ENCODE results near the gene EPHA8.

EPHA8 gene

DNA sequence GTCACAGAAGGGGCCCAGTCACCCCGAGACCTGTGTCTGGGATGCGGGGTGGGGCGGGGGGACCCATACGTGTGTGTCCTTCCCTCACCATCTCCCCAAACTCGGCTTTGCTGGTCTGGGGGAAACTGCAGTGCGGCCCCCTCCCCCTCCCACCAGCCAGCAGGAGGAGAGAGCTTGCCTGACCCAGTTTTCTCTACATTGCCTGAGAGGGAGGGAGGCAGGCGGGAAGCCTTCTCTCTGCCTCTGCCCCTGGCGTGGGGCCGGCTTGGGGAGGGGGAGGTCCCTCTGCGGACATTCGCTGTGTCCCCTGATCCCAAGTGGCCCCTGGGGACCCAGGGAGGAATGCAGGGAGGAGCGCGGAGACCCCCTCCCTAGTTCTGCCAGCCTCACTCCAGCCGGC is 3.9 kb downstream of the EPHA8 start:
- no peak for DNase-seq (ENCODE audit: low spot score)

- no peak for DNase-seq (ENCODE audit: low spot score)
Observed at GRCh38 chr1:22567994-22568393, 4.7 kb downstream of the EPHA8 start.

- no peak for DNase-seq (ENCODE audit: low spot score)
Observed at GRCh38 chr1:22569269-22569668, 6.0 kb downstream of the EPHA8 start.

DNA sequence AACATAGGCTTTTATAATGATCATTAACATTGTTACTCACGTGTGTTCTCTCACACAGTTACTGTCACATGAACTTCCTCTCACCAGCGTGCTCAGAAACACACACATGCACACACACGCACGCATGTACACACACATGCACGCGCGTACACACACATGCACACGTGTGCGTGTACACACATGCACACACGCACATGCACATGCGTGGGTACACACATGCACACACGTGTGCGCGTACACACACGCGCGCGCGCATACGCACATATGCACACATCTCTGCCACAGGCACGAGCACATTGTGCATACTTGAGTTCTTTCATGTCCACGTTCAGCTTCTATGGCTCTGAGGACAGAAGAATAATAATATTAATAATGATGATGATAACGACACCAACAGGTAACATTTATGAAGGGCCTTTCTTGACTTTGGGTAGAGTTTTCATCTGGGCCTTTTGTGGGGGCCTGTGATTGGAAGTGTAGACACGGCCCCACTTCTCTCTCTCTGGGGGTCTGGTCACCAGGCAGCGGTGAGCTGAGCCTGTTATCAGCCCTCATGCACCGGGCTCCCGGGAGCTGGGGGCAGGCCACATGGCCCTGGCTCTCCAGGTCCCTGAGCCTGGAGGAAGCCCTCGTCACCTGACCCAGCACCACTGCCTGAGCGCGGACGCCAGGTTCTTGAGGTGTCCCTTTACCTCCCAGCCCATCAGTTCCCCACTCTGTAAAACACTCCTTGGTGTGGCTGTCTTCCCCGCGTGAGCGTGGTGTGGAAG is 7.0 kb downstream of the EPHA8 start:
- no peak for DNase-seq (ENCODE audit: low spot score)

DNA sequence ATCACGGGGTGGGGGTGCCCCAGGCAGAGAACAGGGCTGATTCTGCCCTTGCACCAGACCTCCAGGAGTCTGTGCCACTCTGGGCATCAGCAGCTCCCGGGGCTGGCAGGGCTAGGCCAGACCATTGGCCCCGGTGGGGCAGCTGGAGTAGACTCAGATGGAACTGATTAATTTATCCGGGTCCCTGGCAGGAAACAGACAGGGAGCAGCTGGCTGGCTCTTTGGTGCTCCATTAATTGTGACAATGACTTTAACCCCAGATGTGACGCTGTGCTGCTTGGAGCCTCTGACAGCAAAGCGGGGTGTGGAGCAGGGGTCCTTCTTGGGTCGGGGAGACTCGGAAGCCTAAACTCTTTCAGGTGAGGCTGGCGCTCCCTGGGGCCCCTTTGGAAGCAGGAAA is 9.5 kb downstream of the EPHA8 start:
- no peak for DNase-seq (ENCODE audit: low spot score)

DNA sequence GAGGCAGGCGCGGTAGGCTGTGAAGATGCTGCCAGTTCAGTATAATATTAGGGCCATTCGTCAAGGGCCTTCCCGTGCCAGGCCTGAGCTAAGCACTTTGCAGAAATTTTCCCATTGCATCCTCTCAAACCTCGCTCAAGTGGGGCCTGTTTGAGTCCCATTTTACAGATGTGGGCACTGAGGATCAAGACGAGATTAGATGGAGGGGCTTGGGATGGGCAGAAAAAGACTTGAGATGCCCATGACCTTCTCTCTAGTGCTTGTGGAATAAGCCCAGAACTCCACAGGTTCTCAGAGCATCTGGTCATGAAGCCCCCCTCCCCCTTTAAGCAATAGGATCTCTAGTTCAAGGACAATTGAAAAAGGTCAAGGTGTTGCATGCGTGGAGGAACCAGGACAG is 9.9 kb downstream of the EPHA8 start:
- DNase-seq (ENCODE audit: low spot score): no peak

GRCh38 chr1:22575532-22576149 is 12.4 kb downstream of the EPHA8 start:
- no peak for DNase-seq (ENCODE audit: low spot score)

DNA sequence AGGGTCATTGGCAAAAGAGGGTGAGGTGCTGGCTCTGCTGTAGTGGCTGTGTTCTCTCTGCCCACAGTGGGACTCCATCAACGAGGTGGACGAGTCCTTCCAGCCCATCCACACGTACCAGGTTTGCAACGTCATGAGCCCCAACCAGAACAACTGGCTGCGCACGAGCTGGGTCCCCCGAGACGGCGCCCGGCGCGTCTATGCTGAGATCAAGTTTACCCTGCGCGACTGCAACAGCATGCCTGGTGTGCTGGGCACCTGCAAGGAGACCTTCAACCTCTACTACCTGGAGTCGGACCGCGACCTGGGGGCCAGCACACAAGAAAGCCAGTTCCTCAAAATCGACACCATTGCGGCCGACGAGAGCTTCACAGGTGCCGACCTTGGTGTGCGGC is 12.9 kb downstream of the EPHA8 start:
- no peak for DNase-seq (ENCODE audit: low spot score)

DNA sequence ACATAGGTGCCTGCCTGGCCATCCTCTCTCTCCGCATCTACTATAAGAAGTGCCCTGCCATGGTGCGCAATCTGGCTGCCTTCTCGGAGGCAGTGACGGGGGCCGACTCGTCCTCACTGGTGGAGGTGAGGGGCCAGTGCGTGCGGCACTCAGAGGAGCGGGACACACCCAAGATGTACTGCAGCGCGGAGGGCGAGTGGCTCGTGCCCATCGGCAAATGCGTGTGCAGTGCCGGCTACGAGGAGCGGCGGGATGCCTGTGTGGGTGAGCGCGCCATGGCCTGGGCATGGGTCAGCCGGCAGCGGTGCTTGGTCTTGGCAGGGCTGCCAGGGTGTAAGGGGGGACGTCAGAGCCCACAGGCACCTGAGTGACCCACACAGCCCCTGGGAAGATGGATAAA is 13.3 kb downstream of the EPHA8 start:
- DNase-seq (ENCODE audit: low spot score): no peak

- DNase-seq (ENCODE audit: low spot score): no peak
Observed at GRCh38 chr1:22578732-22579361, 15.6 kb downstream of the EPHA8 start.

DNA sequence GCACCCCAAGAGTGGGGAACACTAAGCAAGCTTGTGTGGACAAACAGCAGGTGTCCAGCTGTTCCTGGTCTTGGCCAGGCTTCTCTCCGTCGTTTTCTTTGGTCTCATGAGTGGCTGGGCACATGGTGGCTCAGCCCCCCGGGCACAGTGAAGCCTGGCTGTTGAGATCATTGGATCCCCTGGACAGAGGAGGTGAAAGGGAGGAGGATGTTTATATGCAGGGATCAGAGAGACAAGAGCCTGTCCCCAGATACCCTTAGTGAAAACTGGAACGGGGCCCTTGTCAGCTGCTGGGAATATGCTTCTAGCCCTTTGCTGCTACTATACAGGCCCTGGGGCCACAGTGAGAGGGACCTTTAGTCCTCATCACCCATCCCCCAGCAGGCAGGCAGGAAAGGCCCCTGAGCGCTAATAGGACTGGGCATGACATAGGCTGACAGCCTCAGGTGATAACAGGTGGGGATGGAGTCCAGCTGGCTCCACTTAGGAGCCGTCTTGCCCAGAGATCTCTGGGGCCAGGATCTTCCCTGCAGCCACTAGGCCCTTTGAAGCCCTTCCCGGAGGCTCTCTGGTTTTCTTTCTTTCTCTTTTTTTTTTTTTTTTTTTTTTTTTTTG is 16.4 kb downstream of the EPHA8 start:
- no peak for DNase-seq (ENCODE audit: low spot score)

GRCh38 chr1:22582661-22583635 is 19.7 kb downstream of the EPHA8 start:
- no peak for DNase-seq (ENCODE audit: low spot score)

DNA sequence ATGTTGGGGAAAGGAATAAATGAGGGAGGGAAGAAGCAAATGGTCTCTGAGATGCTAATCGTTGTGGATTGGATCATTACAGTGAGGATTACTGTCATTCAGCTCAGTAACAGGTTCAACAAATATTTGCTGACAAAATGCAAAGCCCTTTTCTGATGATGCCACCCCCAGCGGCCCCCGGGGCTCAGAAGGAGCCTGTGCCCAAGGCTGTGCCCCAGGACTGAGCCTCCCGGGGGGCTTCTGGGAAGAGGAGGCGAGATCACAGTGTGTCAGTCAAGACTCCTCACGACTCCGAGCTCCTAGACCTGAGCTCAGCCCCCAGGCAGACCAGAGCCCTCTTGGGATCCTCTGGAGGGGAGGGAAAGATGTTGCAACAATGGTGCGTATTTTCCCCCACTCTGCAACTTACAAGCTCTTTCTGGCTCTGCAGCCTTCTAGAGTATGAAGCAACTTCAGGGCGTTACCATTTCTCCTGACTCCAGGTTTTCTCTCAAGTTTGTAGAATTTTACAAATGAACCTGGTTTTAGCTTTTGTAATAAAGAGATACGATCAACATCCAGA is 20.8 kb downstream of the EPHA8 start:
- no peak for DNase-seq (ENCODE audit: low spot score)

DNA sequence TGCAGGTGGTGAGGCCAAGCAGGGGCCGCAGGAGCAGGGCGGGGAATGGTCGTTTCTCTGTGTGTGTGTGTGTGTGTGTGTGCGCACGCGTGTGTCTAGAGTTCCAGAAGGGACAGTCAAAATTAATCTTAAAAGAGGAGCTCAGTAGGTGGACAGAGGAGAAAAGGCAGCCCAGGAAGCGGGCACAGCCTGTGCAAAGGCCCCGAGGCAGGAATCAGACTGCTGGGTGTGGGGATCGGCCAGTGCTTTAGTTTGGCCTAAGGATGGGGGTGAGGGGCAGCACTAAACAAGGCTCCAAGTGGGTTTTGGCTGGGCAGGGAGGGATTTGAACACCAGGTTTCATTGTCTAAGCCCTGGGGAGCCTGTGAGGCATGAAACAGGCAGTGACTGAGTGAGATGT is 21.7 kb downstream of the EPHA8 start:
- DNase-seq (ENCODE audit: low spot score): no peak

DNA sequence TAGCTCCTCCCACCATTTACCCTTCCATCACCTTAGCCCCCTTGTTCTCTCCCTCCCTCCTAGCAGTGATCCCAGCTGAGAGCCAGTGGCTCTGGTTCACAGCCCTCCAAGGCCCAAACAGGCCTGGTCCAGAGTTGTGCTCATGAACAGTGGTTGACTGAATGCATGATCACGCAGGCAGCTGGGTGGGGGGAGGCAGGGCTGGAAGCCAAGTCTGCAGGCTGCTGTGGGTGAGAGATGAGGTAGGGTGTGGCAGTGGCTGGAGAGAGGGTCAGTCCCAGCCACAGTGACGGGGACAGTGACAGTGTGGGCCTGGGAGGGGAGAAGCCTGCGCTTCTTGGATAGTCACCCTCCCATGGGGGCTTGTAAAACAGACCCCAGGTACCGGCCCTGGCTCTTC is 22.2 kb downstream of the EPHA8 start:
- no peak for DNase-seq (ENCODE audit: low spot score)

DNA sequence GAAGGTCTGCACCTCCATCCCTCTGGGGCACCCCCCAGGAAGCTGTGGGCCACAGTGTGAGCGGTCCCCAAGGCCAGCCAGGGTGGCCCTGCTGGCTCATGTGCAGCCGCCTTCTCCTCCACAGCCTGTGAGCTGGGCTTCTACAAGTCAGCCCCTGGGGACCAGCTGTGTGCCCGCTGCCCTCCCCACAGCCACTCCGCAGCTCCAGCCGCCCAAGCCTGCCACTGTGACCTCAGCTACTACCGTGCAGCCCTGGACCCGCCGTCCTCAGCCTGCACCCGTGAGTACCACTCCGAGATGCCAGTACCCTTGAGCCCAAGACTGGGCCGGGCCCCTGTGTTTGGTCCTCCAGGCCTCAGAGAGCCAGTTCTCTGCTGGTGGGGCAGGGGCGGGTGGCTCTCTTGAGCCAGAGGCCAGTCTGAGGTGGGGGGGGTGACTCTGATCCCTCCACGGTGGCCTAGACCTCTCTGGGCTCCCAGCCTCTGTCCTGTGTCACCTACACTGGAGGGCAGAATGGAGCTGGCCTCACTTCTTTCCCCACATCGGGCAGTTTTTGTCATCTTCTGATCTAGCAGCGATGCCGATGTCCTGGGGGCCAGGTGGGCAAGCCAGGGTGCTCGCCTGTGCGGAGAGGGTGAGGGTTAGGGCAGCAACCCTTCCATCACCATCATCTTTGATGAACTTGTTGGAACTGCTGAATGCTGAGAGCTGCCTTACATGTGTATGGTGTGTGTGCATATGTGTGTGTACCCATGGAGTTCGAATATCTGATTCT is 23.3 kb downstream of the EPHA8 start:
- DNase-seq (ENCODE audit: low spot score): no peak

DNA sequence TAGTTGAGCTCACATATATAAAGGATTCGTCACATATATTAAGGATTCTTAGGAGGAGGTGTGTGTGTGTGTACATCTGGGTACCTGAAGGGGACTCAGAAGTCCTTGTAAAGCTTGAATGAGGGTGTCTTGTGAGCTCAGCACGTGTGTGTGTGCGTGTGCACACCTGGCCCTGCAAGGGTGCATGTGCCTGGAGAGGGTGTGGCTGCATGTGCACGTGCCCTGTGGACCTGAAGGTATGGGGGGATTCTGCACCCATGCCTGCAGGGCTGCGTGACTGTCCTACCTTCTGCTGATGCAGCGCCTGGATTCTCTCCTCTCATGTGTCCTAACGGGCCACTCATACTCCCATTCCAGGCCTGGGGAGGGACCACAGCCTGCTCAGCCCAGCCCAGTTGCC is 24.0 kb downstream of the EPHA8 start:
- DNase-seq (ENCODE audit: low spot score): no peak

DNA sequence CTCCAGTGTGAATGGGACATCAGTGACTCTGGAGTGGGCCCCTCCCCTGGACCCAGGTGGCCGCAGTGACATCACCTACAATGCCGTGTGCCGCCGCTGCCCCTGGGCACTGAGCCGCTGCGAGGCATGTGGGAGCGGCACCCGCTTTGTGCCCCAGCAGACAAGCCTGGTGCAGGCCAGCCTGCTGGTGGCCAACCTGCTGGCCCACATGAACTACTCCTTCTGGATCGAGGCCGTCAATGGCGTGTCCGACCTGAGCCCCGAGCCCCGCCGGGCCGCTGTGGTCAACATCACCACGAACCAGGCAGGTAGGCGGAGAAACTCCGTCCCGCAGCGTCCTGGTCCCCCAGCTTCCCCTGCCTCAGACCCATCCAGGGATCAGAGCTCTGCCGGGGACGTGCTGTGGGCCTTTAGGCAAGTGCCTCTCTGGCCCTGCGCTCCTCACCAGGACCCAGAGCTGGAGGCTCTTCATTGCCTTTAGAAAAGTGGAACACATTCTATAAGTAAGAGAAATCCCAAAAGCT is 25.7 kb downstream of the EPHA8 start:
- no peak for DNase-seq (ENCODE audit: low spot score)

GRCh38 chr1:22591576-22591975 is 28.3 kb downstream of the EPHA8 start:
- DNase-seq (ENCODE audit: low spot score): no peak

DNA sequence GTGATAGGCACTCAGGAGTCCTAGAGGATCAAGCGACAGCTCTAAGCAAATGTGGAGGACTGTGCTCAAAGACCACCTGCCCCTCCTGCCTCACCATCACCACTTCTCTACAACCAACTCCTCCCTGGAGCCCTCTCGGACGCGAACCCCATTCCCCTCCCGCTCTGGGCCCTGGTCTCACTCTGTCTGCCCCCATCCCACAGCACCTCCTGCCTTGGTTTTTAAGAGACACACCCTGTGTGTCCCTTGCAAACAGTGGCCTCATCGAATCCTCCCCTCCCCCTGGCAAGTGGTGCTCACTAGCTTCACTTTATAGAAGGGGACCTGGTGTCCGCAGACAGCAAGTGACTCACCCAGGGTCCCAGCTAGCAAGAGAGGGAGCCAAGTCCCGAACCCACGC is 28.8 kb downstream of the EPHA8 start:
- DNase-seq (ENCODE audit: low spot score): no peak

All from putamen (tissue), 1 donor.